ENCODE results near the gene FFAR1. TPM values are rescaled to one million over a fixed set of nuclear protein-coding genes. Genes with fewer than 3 reads are reported as not detected.

Gene FFAR1
- total RNA-seq, 1 donor from 2014 or later, result 0.06 TPM

DNA sequence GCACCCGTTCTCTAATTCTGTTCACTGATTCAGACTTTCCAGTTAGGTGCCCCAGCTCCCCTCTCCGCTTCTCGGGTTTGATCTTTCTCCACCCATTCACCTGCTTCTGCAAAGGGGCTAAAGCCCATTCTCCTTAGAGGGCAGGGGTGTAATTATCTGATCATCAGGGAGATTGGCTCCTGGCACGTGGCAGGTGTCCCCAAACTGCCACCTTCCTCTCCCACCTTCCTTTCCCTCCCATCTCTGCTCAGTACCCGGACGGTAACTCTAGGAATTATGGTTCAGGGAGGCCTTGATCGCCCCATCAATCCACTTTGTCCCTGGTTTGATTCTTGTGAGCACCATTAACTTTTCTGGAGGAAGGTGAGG, 212 bp downstream of the FFAR1 start:
- TF ChIP-seq CTCF (conservative IDR thresholded peaks at IDR 0.05; ENCODE audit: low read depth, low read length), result no peak
- H3K4me3 ChIP-seq (ENCODE audit: low read depth, low read length), result no peak overlapping the region
- DNase-seq (ENCODE audit: low read depth), result no peak

GRCh38 chr19:35348911-35349611, 1.4 kb downstream of the FFAR1 start:
- no peak for DNase-seq (ENCODE audit: low read depth)
- no peak overlapping the region for H3K4me3 ChIP-seq (ENCODE audit: low read depth, low read length)
- no peak for TF ChIP-seq CTCF (conservative IDR thresholded peaks at IDR 0.05; ENCODE audit: low read depth, low read length)

GRCh38 chr19:35349614-35350521, 2.2 kb downstream of the FFAR1 start:
- no peak for TF ChIP-seq CTCF (conservative IDR thresholded peaks at IDR 0.05; ENCODE audit: low read depth, low read length)
- H3K4me3 ChIP-seq (ENCODE audit: low read depth, low read length), result no peak overlapping the region
- DNase-seq (ENCODE audit: low read depth), result no peak

DNA sequence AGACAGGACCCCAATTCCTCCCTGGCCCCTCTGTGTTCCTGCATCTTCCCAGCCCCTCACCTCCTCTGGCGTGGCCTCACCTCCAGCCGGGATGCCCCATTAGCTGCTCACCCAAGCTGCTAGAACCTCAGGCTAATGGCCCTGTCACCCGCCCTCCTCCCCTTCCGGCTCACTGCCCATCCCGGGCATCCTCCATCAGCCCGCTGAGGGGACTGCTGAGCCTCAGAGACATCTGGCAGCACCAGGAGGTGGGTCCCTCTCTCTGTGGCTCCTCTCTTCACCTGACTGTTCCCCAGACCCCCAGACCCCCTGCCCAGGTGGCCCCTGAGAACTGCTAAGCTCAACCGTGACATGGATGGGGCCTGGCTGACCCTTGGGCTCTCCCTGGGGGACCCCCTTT, 2.9 kb downstream of the FFAR1 start:
- no peak for TF ChIP-seq CTCF (conservative IDR thresholded peaks at IDR 0.05; ENCODE audit: low read depth, low read length)
- H3K4me3 ChIP-seq (ENCODE audit: low read depth, low read length), result no peak overlapping the region
- no peak for DNase-seq (ENCODE audit: low read depth)

DNA sequence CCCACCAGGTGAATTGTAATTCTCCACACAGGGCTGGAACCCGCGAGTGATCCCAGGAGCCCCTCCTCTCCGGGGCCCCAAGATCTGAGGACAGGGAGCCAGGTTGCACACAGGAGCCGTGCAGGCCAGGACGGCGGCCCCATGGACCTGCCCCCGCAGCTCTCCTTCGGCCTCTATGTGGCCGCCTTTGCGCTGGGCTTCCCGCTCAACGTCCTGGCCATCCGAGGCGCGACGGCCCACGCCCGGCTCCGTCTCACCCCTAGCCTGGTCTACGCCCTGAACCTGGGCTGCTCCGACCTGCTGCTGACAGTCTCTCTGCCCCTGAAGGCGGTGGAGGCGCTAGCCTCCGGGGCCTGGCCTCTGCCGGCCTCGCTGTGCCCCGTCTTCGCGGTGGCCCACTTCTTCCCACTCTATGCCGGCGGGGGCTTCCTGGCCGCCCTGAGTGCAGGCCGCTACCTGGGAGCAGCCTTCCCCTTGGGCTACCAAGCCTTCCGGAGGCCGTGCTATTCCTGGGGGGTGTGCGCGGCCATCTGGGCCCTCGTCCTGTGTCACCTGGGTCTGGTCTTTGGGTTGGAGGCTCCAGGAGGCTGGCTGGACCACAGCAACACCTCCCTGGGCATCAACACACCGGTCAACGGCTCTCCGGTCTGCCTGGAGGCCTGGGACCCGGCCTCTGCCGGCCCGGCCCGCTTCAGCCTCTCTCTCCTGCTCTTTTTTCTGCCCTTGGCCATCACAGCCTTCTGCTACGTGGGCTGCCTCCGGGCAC, 3.9 kb downstream of the FFAR1 start:
- no peak for TF ChIP-seq CTCF (conservative IDR thresholded peaks at IDR 0.05; ENCODE audit: low read depth, low read length)
- DNase-seq (ENCODE audit: low read depth), result no peak
- no peak overlapping the region for H3K4me3 ChIP-seq (ENCODE audit: low read depth, low read length)

GRCh38 chr19:35352177-35352447, 4.4 kb downstream of the FFAR1 start:
- no peak for DNase-seq (ENCODE audit: low read depth)
- no peak overlapping the region for H3K4me3 ChIP-seq (ENCODE audit: low read depth, low read length)
- no peak for TF ChIP-seq CTCF (conservative IDR thresholded peaks at IDR 0.05; ENCODE audit: low read depth, low read length)
